Stimulated activated naive CD4-positive, alpha-beta T cell treated with Interleukin-2 at 50 U/mL for 16 hours (primary cell): ENCODE measurements around the gene OR51V1.
"Not testable (repeated sequence)": the region's sequence is repeated elsewhere in the genome, so short reads cannot be mapped to it uniquely, and the experiment has no call there.

ENCODE experiments used
- DNase-seq: peaks from one replicate; lab custom pipeline; 2025; lab: John Stamatoyannopoulos, UW

Gene OR51V1

DNA sequence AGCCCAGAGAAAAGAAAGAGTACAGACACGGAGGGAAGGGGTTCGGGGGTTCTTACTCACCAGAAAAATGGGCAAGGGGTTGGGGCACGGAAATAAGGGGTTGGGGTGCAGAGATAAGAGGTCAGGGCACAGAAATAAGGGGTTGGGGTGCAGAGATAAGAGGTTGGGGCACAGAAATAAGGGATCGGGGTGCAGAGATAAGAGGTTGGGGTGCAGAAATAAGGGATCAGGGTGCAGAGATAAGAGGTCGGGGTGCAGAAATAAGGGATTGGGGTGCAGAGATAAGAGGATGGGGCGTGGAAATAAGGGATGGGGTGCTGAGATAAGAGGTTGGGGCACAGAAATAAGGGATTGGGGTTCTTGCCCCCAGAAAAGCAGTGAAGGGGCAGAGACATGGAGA, 35.7 kb downstream of the OR51V1 start:
- not testable (repeated sequence) for DNase-seq

DNA sequence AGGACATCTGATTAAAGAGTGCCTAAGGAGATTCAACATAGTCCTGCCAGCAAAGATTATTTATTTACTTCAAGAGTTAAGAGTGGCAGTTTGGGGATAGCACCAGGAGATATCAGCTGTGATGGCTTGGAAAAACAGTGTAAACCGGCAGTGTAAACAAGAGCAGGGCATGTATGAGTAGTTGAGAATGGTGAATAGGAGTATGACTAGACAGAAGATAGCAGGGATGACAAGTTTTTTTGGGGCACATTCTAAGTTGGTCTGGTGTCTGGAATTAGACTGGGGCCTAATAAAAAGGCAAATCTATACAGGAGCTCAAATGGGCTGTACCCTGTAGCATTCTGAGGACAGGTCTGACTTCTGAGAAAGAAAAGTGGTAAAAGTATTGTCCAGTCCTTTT, 39.4 kb downstream of the OR51V1 start:
- DNase-seq = not testable (repeated sequence)

DNA sequence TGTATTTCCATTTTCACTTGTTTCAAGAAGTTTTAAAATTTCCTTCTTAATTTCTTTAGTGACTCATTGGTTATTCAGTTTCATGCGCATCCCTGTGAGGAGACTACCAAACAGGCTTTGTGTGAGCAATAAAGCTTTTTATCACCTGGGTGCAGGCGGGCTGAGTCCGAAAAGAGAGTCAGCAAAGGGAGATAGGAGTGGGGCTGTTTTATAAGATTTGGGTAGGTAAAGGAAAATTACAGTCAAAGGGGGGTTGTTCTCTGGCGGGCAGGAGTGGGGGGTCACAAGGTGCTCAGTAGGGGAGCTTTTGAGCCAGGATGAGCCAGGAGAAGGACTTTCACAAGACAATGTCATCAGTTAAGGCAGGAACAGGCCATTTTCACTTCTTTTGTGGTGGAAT, 40.3 kb downstream of the OR51V1 start:
- DNase-seq = not testable (repeated sequence)

DNA sequence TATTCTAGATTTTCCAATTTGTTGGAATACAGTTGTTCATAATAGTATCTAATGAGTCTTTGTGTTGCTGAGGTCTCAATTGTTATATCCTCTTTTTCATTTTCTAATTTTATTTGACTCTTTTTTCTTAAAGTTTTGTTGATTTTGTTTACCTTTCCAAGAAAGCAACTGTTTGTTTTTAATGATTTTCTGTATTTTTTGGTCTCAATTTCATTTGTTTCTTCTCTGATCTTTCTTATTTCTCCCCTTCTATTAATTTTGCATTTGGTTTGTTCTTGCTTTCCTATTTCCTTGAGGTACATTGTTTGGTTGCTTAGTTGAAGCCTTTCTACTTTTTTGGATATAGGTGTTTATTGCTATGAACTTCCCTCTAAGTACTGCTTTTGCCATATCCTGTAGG, 40.7 kb downstream of the OR51V1 start:
- DNase-seq = no peak

DNA sequence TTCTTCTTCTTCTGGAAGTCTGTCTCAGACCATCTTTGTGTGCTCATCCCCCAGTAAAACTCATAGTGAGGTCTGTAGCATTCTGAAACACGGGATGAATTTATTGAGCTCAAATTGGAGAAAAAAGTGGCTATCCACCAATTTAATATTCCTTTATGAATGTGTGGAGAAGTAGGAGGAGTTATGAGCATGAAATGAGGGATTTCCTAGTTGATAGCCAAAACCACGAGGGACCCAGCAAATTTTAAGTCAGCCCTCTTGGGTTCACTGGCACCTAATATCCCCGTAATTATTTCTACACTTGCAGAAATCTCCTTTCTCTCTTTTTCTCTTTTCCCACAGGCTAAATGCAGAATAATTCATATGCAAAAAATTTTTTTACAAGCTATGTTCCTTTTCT, 45.8 kb downstream of the OR51V1 start, which contains the start of gene OR52A1:
Gene OR52A1 (minus strand): TSS at position 101 of the 400 bp plus-strand sequence. CDS start 2,388 bp downstream, outside the sequence.
- no peak for DNase-seq

DNA sequence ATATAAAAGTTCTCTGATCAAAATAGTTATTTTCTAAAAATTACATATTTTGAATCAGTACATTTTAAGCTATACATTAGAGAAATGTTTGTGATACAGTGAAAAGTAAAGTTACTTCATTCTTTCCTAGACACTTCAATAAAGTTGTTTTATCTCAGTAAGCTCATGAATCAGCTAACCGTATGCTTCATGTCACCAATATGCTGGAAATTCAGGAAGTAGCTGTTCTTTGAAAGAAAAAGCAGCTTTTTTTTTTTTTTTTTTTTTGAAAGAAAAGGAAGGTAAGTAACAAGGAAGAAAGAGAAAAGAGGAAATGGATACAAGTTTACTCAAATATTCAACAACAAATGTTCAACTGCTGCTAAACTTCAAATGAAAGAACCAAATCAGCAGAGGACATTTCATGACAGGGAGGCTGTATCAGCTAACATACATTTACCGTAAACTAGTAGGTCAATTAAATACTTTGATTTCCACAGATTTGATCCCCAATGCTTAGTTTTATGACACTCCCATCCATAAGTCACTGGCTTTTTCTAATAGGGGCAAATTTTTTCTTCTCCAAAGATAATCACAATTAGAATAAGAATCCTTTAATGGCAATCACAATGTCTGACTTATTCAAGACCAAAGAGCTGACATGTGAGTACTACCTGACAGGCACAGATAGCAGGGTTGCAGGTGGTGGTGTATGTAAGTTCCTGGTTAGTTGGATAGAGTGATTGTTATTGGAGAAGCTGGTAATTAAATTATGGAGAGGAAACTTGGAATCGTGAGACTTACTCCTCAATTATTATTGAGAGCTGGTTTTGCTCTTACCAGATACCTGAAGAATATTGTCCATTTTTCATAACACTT, 46.7 kb downstream of the OR51V1 start:
- no peak for DNase-seq

DNA sequence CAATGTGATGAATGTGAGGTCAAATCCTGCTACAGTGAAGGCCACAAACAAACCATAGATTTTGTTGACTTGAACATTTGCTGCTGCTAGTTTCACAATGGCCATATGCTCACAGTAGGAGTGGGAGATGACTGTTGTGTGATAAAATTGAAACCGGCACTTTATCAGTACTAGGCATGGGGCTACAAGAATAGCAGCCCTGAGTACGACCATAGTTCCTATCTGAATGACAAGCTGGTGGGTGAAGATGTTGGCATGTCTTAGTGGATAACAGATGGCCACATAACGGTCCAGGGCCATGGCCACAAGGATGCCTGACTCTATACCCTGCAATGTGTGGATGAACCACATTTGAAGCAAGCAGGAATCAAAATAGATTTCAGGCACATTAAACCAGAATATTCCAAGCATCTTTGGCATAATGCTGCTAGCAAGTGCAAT, 48.7 kb downstream of the OR51V1 start:
- no peak for DNase-seq
